Testis (tissue), 3 donors: ENCODE measurements around the gene AUTS2. TPM values are rescaled to one million over a fixed set of nuclear protein-coding genes. Genes with fewer than 3 reads are reported as not detected.

Experiments used
- DNase-seq: peaks from one replicate; pipeline ENCODE4 v3.0.0-alpha.2; 2019
- H3K27ac ChIP-seq, 2 donors: fragments of 200-600 bp; sonication (generic); one replicate each; pipeline ENCODE4 v1.5.1; 2019
- H3K27me3 ChIP-seq: fragments of 200-600 bp; sonication (generic); one replicate; pipeline ENCODE4 v1.5.1; 2019
- H3K36me3 ChIP-seq: fragments of 200-600 bp; sonication (generic); one replicate; pipeline ENCODE4 v1.5.1; 2017; ENCODE audit warnings: low read depth; ENCODE audit errors: missing control alignments
- H3K4me1 ChIP-seq: fragments of 200-600 bp; sonication (generic); one replicate; pipeline ENCODE4 v1.5.1; 2019
- H3K4me3 ChIP-seq, 2 donors: fragments of 200-600 bp; sonication (generic); one replicate each; pipeline ENCODE4 v1.5.1; 2017 to 2019
- H3K9me3 ChIP-seq: fragments of 200-600 bp; sonication (generic); one replicate; pipeline ENCODE4 v1.5.1; 2017
- POLR2A ChIP-seq: fragments of 450-650 bp; IDR thresholded peaks from one replicate; pipeline ENCODE4 v1.6.1; 2017; ENCODE audit warnings: antibody characterized with exemption, mild to moderate bottlenecking, moderate library complexity
- WGBS, 2 donors: methylation state at CpG; one replicate each; pipeline ENCODE4 v1.1.5; 2018; 5-methylcytosine and 5-hydroxymethylcytosine counted together
- intact Hi-C: fragments of 100-400 bp; cut with DNase I; formaldehyde crosslinking; loops from one replicate; pipeline ENCODE4 v1.15.1; 2023; ENCODE audit warnings: low total_unique reads
- polyA plus RNA-seq: library from polyadenylated mRNA; stranded (reverse); fragments of 350-450 nt; fragmentation: Illumina TruSeq; extraction: RNeasy Lipid Tissue Mini Kit (QIAGEN cat#74804); gene quantifications from one replicate; pipeline ENCODE4 v1.2.3, GENCODE V29; 2014; ENCODE audit warnings: low read depth, low replicate concordance; ENCODE audit not compliant: insufficient read depth
- total RNA-seq, 2 donors: library from RNA; depleted of rRNA; stranded (reverse); fragments of >200 nt; gene quantifications; one replicate each; pipeline ENCODE4 v1.2.3, GENCODE V29; 2016
- TF ChIP-seq, protein P1 (sequence below), 3 experiments: fragments of 450-650 bp in 2 of 3; fragments of 200-600 bp in 1 of 3; sonication (generic) in 1 of 3; IDR thresholded peaks; one replicate each; pipeline ENCODE4 v1.5.1; 2016 to 2019; ENCODE audit warnings: antibody characterized with exemption in 3 of 3, mild to moderate bottlenecking in 2 of 3, moderate library complexity in 1 of 3

Gene AUTS2
- total and polyA plus RNA-seq, 3 donors from 2014 or later, result 21.3 to 75.5 (median 56.1) TPM

DNA sequence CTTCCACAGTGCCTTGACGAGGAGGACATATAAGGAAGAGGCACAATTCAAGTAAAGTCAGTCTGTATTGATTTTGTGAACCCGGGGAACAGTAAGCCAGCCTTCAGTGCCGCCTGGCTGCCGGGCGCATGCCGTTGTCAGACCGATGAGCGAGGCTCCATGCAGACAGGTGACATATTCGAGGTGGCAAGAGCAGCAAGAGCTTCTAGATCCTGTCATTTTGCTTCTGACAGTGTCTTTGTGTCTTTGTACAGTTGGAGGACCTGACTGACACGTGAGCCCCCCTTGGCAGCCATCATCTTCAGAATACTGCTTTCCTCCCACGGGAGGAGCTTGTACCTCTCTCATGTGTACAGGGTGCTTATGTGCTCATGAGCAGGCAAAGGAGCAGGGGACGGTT, 1146.2 kb downstream of the AUTS2 start:
- Histone ChIP-seq H3K9me3 (no peaks in the 10 kb centered on the region), H3K4me1 (no peaks in the 10 kb centered on the region), H3K4me3 (no peak overlapping the region), H3K27ac (no peak overlapping the region), H3K36me3 (no peaks in the 10 kb centered on the region), H3K27me3 (no peaks in the 10 kb centered on the region)
- TF ChIP-seq, protein P1, sequence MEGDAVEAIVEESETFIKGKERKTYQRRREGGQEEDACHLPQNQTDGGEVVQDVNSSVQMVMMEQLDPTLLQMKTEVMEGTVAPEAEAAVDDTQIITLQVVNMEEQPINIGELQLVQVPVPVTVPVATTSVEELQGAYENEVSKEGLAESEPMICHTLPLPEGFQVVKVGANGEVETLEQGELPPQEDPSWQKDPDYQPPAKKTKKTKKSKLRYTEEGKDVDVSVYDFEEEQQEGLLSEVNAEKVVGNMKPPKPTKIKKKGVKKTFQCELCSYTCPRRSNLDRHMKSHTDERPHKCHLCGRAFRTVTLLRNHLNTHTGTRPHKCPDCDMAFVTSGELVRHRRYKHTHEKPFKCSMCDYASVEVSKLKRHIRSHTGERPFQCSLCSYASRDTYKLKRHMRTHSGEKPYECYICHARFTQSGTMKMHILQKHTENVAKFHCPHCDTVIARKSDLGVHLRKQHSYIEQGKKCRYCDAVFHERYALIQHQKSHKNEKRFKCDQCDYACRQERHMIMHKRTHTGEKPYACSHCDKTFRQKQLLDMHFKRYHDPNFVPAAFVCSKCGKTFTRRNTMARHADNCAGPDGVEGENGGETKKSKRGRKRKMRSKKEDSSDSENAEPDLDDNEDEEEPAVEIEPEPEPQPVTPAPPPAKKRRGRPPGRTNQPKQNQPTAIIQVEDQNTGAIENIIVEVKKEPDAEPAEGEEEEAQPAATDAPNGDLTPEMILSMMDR (IDR thresholded peaks at IDR 0.05), result no peak
- no peak for TF ChIP-seq POLR2A
- no peak for DNase-seq
- 93 to 95% methylated on average over 11 to 12 of the region's 12 CpGs for WGBS, 2 donors
- intact Hi-C loops, result no loop called here

DNA sequence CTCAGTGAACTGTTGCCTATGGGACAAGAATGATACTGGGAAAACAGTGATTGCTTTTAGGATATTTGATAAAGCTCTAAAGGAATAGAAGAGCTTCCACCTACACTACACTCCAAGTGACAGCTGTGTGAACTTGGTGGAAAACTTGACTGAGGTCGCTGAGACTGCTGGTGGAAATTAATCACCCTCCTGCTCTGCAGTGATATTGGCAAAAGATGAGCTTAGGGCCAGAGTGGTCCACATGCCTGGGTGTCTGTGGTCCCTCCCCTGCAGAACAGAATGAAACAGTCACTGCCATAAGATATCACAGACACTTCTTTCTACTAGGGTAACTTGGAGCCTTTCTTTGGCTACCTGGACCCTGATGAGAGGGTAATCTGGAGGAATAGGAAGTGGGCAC, 1151.6 kb downstream of the AUTS2 start:
- Histone ChIP-seq H3K27ac (no peak overlapping the region), H3K27me3 (no peaks in the 10 kb centered on the region), H3K9me3 (no peaks in the 10 kb centered on the region), H3K4me1 (no peaks in the 10 kb centered on the region), H3K4me3 (no peak overlapping the region), H3K36me3 (no peaks in the 10 kb centered on the region)
- intact Hi-C loops, result no loop called here
- WGBS, 2 donors, result 79 to 89% methylated on average over 1 of the region's 1 CpG
- TF ChIP-seq, protein P1 (IDR thresholded peaks at IDR 0.05), result no peak
- TF ChIP-seq POLR2A, result no peak
- DNase-seq, result no peak

DNA sequence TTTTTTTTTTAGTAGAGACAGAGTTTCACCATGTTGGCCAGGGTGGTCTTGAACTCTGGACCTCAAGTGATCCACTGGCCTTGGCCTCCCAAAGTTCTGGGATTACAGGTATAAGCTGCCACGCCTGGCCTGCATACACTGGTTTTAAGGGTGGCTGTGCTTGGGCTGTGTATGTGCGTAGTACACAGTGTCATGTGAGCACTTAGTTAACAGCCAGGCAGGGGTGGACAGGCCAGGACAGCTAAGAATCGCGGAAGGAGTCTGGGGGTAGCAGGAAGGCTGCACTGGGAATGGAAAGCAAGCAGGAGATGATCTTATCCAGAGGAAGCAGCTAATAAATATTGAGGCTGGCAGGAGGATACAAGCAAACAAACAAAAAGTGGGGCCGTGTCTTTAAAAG, 1153.6 kb downstream of the AUTS2 start:
- no peak overlapping the region for H3K4me3 ChIP-seq
- no peaks in the 10 kb centered on the region for H3K27me3 ChIP-seq
- 88 to 96% methylated on average over 4 to 5 of the region's 5 CpGs for WGBS, 2 donors
- no peak for TF ChIP-seq POLR2A
- TF ChIP-seq, protein P1 (IDR thresholded peaks at IDR 0.05), result no peak
- H3K4me1 ChIP-seq, result no peaks in the 10 kb centered on the region
- DNase-seq, result no peak
- H3K36me3 ChIP-seq, result no peaks in the 10 kb centered on the region
- intact Hi-C loops, result no loop called here
- H3K27ac ChIP-seq, result no peak overlapping the region
- H3K9me3 ChIP-seq, result no peaks in the 10 kb centered on the region

DNA sequence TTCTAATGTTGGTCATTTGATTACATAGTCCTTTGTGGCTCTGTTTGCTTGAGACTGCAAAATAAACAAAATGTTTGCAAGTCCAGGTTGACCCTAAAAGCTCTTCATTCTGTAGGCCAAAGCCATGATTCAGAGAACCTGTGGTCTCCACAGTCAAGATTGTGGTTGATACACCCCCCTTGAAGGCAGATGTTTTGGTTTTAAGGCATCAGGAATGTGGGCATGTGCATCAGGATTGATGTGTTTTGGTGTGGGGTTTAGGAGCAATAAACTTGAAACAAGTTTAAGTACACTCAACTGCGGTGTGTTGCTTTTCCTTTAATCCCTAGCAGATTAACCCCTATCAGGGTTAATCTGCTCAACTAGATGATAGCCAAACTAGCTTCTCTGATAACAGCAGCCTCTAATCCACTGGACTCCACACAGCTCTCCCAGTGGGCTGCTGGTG, 1154.5 kb downstream of the AUTS2 start:
- no peak for DNase-seq
- WGBS, 2 donors, result 80 to 85% methylated on average over 1 of the region's 1 CpG
- Histone ChIP-seq H3K36me3 (no peaks in the 10 kb centered on the region), H3K4me3 (no peak overlapping the region), H3K4me1 (no peaks in the 10 kb centered on the region), H3K27me3 (no peaks in the 10 kb centered on the region), H3K27ac (no peak overlapping the region), H3K9me3 (no peaks in the 10 kb centered on the region)
- intact Hi-C loops, result no loop called here
- no peak for TF ChIP-seq POLR2A
- TF ChIP-seq, protein P1 (IDR thresholded peaks at IDR 0.05), result no peak

DNA sequence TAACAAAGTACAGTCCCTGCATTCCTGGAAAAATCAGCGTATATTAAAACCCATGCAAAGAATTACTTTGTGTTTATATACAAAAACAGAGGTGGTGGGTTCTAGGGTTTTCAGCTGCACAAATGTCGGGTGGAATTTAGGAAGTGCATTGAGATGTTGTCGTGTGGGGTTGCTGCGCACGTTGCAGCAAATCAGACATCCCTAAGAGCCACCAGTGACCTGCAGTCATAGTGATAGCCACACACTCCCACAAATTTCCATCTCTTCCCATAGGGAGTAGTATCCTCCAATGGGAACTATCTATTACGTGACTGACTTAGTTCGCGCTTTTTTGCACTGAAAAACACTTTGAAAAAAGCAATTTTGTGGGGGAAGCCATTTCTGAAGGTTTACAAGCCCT, 1158.5 kb downstream of the AUTS2 start:
- TF ChIP-seq, protein P1 (IDR thresholded peaks at IDR 0.05), result no peak
- no peak for TF ChIP-seq POLR2A
- no peak for DNase-seq
- Histone ChIP-seq H3K9me3 (no peaks in the 10 kb centered on the region), H3K27me3 (no peaks in the 10 kb centered on the region), H3K4me1 (no peaks in the 10 kb centered on the region), H3K36me3 (no peaks in the 10 kb centered on the region), H3K4me3 (no peak overlapping the region), H3K27ac (no peak overlapping the region)
- intact Hi-C loops, result no loop called here
- 95 to 97% methylated on average over 8 of the region's 8 CpGs for WGBS, 2 donors
